NCI-H345 treated with DMSO at 0.1 percent for 48 hours (cell line): ENCODE results near the gene CARMIL1.
"Not testable (repeated sequence)": the region's sequence is repeated elsewhere in the genome, so short reads cannot be mapped to it uniquely, and the experiment has no call there.

ENCODE experiments used
- DNase-seq: peaks from one replicate; lab custom pipeline; 2025; ENCODE audit not compliant: unreplicated experiment; lab: John Stamatoyannopoulos, UW

The CARMIL1 gene

GRCh38 chr6:25366903-25367545 is 87.8 kb downstream of the CARMIL1 start:
- no peak for DNase-seq

GRCh38 chr6:25369036-25369432 is 89.9 kb downstream of the CARMIL1 start:
- no peak for DNase-seq

GRCh38 chr6:25369433-25370177 is 90.4 kb downstream of the CARMIL1 start:
- peak; percentile 85 for DNase-seq

- DNase-seq = peak; percentile 79
These were observed 91.2 kb downstream of the CARMIL1 start for GRCh38 chr6:25370178-25371036.

- DNase-seq = no peak
These were observed 91.8 kb downstream of the CARMIL1 start for GRCh38 chr6:25371037-25371347.

GRCh38 chr6:25375125-25375524 is 96.0 kb downstream of the CARMIL1 start:
- no peak for DNase-seq

GRCh38 chr6:25377664-25378063 is 98.5 kb downstream of the CARMIL1 start:
- no peak for DNase-seq

- no peak for DNase-seq
These were observed 101.9 kb downstream of the CARMIL1 start for GRCh38 chr6:25381077-25381476.

- DNase-seq = not testable (repeated sequence)
These were observed 103.3 kb downstream of the CARMIL1 start for GRCh38 chr6:25382476-25382875.

- DNase-seq = no peak
These were observed 105.1 kb downstream of the CARMIL1 start for GRCh38 chr6:25384234-25384633.

GRCh38 chr6:25384967-25385366 is 105.8 kb downstream of the CARMIL1 start:
- no peak for DNase-seq

GRCh38 chr6:25387483-25387882 is 108.3 kb downstream of the CARMIL1 start:
- DNase-seq = no peak

GRCh38 chr6:25387911-25388310 is 108.7 kb downstream of the CARMIL1 start:
- no peak for DNase-seq

GRCh38 chr6:25388776-25389175 is 109.6 kb downstream of the CARMIL1 start:
- no peak for DNase-seq

GRCh38 chr6:25389471-25389870 is 110.3 kb downstream of the CARMIL1 start:
- DNase-seq = no peak

- no peak for DNase-seq
These were observed 113.2 kb downstream of the CARMIL1 start for GRCh38 chr6:25392372-25392771.

GRCh38 chr6:25395731-25396130 is 116.6 kb downstream of the CARMIL1 start:
- no peak for DNase-seq

GRCh38 chr6:25397406-25397805 is 118.2 kb downstream of the CARMIL1 start:
- no peak for DNase-seq

GRCh38 chr6:25399885-25400284 is 120.7 kb downstream of the CARMIL1 start:
- DNase-seq = no peak

GRCh38 chr6:25401711-25402110 is 122.5 kb downstream of the CARMIL1 start:
- no peak for DNase-seq

GRCh38 chr6:25402125-25402524 is 123.0 kb downstream of the CARMIL1 start:
- no peak for DNase-seq

GRCh38 chr6:25403150-25403549 is 124.0 kb downstream of the CARMIL1 start:
- DNase-seq = no peak
